Activated T-helper 1 cell treated with anti-CD3 and anti-CD28 coated beads, Interleukin-12 subunit alpha, Interleukin-12 subunit beta, Interleukin-2, Interleukin-4 antibody, amounts not matched to agents 30 ng/mL and 10 ng/mL and 1 ng/mL, durations not matched to agents 14 hours and 24 hours and 36 hours (primary cell): Measurements from ENCODE around the gene HPS3. TPM values are rescaled to one million over a fixed set of nuclear protein-coding genes. Genes with fewer than 3 reads are reported as not detected.
"Not testable (repeated sequence)": the region's sequence is repeated elsewhere in the genome, so short reads cannot be mapped to it uniquely, and the experiment has no call there.

Experiments
- DNase-seq: peaks from one replicate; pipeline ENCODE4 v3.0.0; 2021; ENCODE audit warnings: low spot score
- H3K27ac Mint-ChIP-seq: one replicate; pipeline ENCODE4 v1.8.0; 2021; ENCODE audit warnings: mild to moderate bottlenecking, mixed read lengths
- H3K27me3 Mint-ChIP-seq: one replicate; pipeline ENCODE4 v1.8.0; 2022; ENCODE audit warnings: mild to moderate bottlenecking, moderate library complexity, mixed read lengths; ENCODE audit not compliant: insufficient read depth
- H3K36me3 Mint-ChIP-seq: one replicate; pipeline ENCODE4 v1.8.0; 2021; ENCODE audit warnings: low read depth, mixed read lengths
- H3K4me1 Mint-ChIP-seq: one replicate; pipeline ENCODE4 v1.8.0; 2021; ENCODE audit warnings: low read depth, mixed read lengths
- H3K4me3 Mint-ChIP-seq: one replicate; pipeline ENCODE4 v1.8.0; 2021; ENCODE audit warnings: mild to moderate bottlenecking, moderate library complexity, mixed read lengths
- H3K9me3 Mint-ChIP-seq: one replicate; pipeline ENCODE4 v1.8.0; 2021; ENCODE audit warnings: mixed read lengths
- intact Hi-C: fragments of 100-400 bp; cut with micrococcal nuclease; formaldehyde crosslinking; loops from one replicate; pipeline ENCODE4 v1.15.1; 2024
- total RNA-seq: library from RNA; stranded (reverse); gene quantifications from 2 replicates; pipeline ENCODE4 v1.2.3, GENCODE V29; 2022

The HPS3 gene
- total RNA-seq, 1 donor from 2014 or later, result 15.8 TPM

GRCh38 chr3:149177122-149177521 lies 47.7 kb downstream of the HPS3 start:
- intact Hi-C loops, result no loop called here
- H3K27me3 Mint-ChIP-seq, result no peaks in the 10 kb centered on the region
- H3K36me3 Mint-ChIP-seq, result peaks cover 20% of the 10 kb centered on the region
- no peak overlapping the region for H3K27ac Mint-ChIP-seq
- peaks cover 8% of the 10 kb centered on the region for H3K4me1 Mint-ChIP-seq
- H3K9me3 Mint-ChIP-seq, result no peaks in the 10 kb centered on the region
- DNase-seq, result no peak
- H3K4me3 Mint-ChIP-seq, result no peak overlapping the region

GRCh38 chr3:149179220-149179619 lies 49.8 kb downstream of the HPS3 start:
- Mint-ChIP-seq H3K4me3 (no peak overlapping the region), H3K27me3 (no peaks in the 10 kb centered on the region), H3K4me1 (peaks cover 8% of the 10 kb centered on the region), H3K36me3 (peaks cover 12% of the 10 kb centered on the region), H3K9me3 (no peaks in the 10 kb centered on the region), H3K27ac (no peak overlapping the region)
- intact Hi-C loops, result no loop called here
- no peak for DNase-seq

GRCh38 chr3:149180057-149180573 lies 50.7 kb downstream of the HPS3 start:
- Mint-ChIP-seq H3K4me3 (no peak overlapping the region), H3K27me3 (no peaks in the 10 kb centered on the region)
- intact Hi-C loops, result no loop called here

GRCh38 chr3:149181182-149181581 lies 51.7 kb downstream of the HPS3 start:
- Mint-ChIP-seq H3K27me3 (peaks cover 7% of the 10 kb centered on the region), H3K27ac (no peak overlapping the region)

More at GRCh38 chr3:149180057-149180573, 50.7 kb downstream of the HPS3 start:
- H3K4me1 Mint-ChIP-seq, result peaks cover 2% of the 10 kb centered on the region
- no peaks in the 10 kb centered on the region for H3K9me3 Mint-ChIP-seq
- H3K27ac Mint-ChIP-seq, result no peak overlapping the region
- H3K36me3 Mint-ChIP-seq, result peaks cover 8% of the 10 kb centered on the region
- DNase-seq, result no peak

GRCh38 chr3:149186219-149186618 lies 56.8 kb downstream of the HPS3 start:
- Mint-ChIP-seq H3K27ac (no peak overlapping the region), H3K9me3 (no peaks in the 10 kb centered on the region), H3K4me1 (no peaks in the 10 kb centered on the region), H3K27me3 (peaks cover 42% of the 10 kb centered on the region), H3K36me3 (no peaks in the 10 kb centered on the region), H3K4me3 (no peak overlapping the region)
- DNase-seq, result no peak
- intact Hi-C loops, result no loop called here

More at GRCh38 chr3:149181182-149181581, 51.7 kb downstream of the HPS3 start:
- Mint-ChIP-seq H3K4me1 (no peaks in the 10 kb centered on the region), H3K4me3 (no peak overlapping the region), H3K9me3 (no peaks in the 10 kb centered on the region), H3K36me3 (peaks cover 5% of the 10 kb centered on the region)
- no peak for DNase-seq
- intact Hi-C loops, result no loop called here

- Mint-ChIP-seq H3K9me3 (no peaks in the 10 kb centered on the region), H3K4me3 (no peak overlapping the region), H3K4me1 (no peaks in the 10 kb centered on the region), H3K27ac (no peak overlapping the region), H3K36me3 (no peaks in the 10 kb centered on the region), H3K27me3 (peaks cover 44% of the 10 kb centered on the region)
- intact Hi-C loops, result no loop called here
- no peak for DNase-seq
Measured at GRCh38 chr3:149186721-149187120, 57.3 kb downstream of the HPS3 start.

- H3K27ac Mint-ChIP-seq, result no peak overlapping the region
- no peak for DNase-seq
Measured at GRCh38 chr3:149188494-149188893, 59.1 kb downstream of the HPS3 start.

GRCh38 chr3:149195221-149195620 lies 65.8 kb downstream of the HPS3 start:
- Mint-ChIP-seq H3K4me3 (no peak overlapping the region), H3K36me3 (no peaks in the 10 kb centered on the region), H3K9me3 (no peaks in the 10 kb centered on the region), H3K4me1 (no peaks in the 10 kb centered on the region), H3K27me3 (peaks cover 47% of the 10 kb centered on the region), H3K27ac (no peak overlapping the region)
- DNase-seq, result no peak
- intact Hi-C loops, result loop anchor here (2.0 kb wide), 1 partner anchor 14 kb away; no protein-coding TSS in a partner anchor

More at GRCh38 chr3:149188494-149188893, 59.1 kb downstream of the HPS3 start:
- no peaks in the 10 kb centered on the region for H3K4me1 Mint-ChIP-seq
- no peak overlapping the region for H3K4me3 Mint-ChIP-seq
- H3K36me3 Mint-ChIP-seq, result no peaks in the 10 kb centered on the region
- H3K27me3 Mint-ChIP-seq, result peaks cover 50% of the 10 kb centered on the region
- no peaks in the 10 kb centered on the region for H3K9me3 Mint-ChIP-seq
- intact Hi-C loops, result no loop called here

GRCh38 chr3:149196805-149197592 lies 67.6 kb downstream of the HPS3 start:
- peaks cover 41% of the 10 kb centered on the region for H3K27me3 Mint-ChIP-seq
- intact Hi-C loops, H3K9me3 Mint-ChIP-seq, H3K4me3 Mint-ChIP-seq, DNase-seq, H3K27ac Mint-ChIP-seq, H3K4me1 Mint-ChIP-seq, H3K36me3 Mint-ChIP-seq: not testable (repeated sequence)

GRCh38 chr3:149197669-149198068 lies 68.2 kb downstream of the HPS3 start:
- no peak for DNase-seq
- H3K36me3 Mint-ChIP-seq, result no peaks in the 10 kb centered on the region
- intact Hi-C loops, result no loop called here
- no peak overlapping the region for H3K27ac Mint-ChIP-seq
- peaks cover 5% of the 10 kb centered on the region for H3K4me1 Mint-ChIP-seq
- H3K4me3 Mint-ChIP-seq, result no peak overlapping the region
- H3K9me3 Mint-ChIP-seq, result no peaks in the 10 kb centered on the region
- peaks cover 43% of the 10 kb centered on the region for H3K27me3 Mint-ChIP-seq

- no peak overlapping the region for H3K27ac Mint-ChIP-seq
- intact Hi-C loops, result no loop called here
- H3K4me1 Mint-ChIP-seq, result peaks cover 7% of the 10 kb centered on the region
- no peak for DNase-seq
- no peak overlapping the region for H3K4me3 Mint-ChIP-seq
- no peaks in the 10 kb centered on the region for H3K9me3 Mint-ChIP-seq
- no peaks in the 10 kb centered on the region for H3K36me3 Mint-ChIP-seq
- peaks cover 38% of the 10 kb centered on the region for H3K27me3 Mint-ChIP-seq
Measured at GRCh38 chr3:149198611-149199010, 69.2 kb downstream of the HPS3 start.

GRCh38 chr3:149199474-149199873 lies 70.0 kb downstream of the HPS3 start:
- peaks cover 16% of the 10 kb centered on the region for H3K4me1 Mint-ChIP-seq
- no peak overlapping the region for H3K4me3 Mint-ChIP-seq
- DNase-seq, result no peak
- peaks cover 41% of the 10 kb centered on the region for H3K27me3 Mint-ChIP-seq
- intact Hi-C loops, result no loop called here
- H3K9me3 Mint-ChIP-seq, result no peaks in the 10 kb centered on the region
- H3K27ac Mint-ChIP-seq, result no peak overlapping the region
- H3K36me3 Mint-ChIP-seq, result peaks cover 1% of the 10 kb centered on the region

- H3K27ac Mint-ChIP-seq, result no peak overlapping the region
- intact Hi-C loops, result loop anchor here (1.0 to 5.0 kb wide), 2 partner anchors 22 to 69 kb away; no protein-coding TSS in a partner anchor
- peaks cover 20% of the 10 kb centered on the region for H3K4me1 Mint-ChIP-seq
- H3K36me3 Mint-ChIP-seq, result peaks cover 1% of the 10 kb centered on the region
- H3K9me3 Mint-ChIP-seq, result no peaks in the 10 kb centered on the region
- no peak for DNase-seq
- H3K4me3 Mint-ChIP-seq, result no peak overlapping the region
- H3K27me3 Mint-ChIP-seq, result peaks cover 44% of the 10 kb centered on the region
Measured at GRCh38 chr3:149203758-149204157, 74.3 kb downstream of the HPS3 start.
